Motor neuron (in vitro differentiated cells): ENCODE data around the gene RERE. TPM values are rescaled to one million over a fixed set of nuclear protein-coding genes. Genes with fewer than 3 reads are reported as not detected.

Experiments
- ATAC-seq, 8 experiments: fragments of 200-7000 bp; cut with Tn5 transposase; replicated peaks in 6 of 8; 2 replicates each; pipeline ENCODE4 v1.8.0; 2021; ENCODE audit warnings: mild to moderate bottlenecking in 8 of 8, moderate library complexity in 8 of 8
- H3K27ac ChIP-seq, 2 donors: fragments of 250-450 bp; sonication (Bioruptor Pico); 2 replicates each; pipeline ENCODE4 v1.9.0; 2021; ENCODE audit warnings: antibody characterized with exemption in 2 of 2, mild to moderate bottlenecking in 2 of 2, moderate library complexity in 1 of 2
- H3K4me1 ChIP-seq, 2 donors: fragments of 250-450 bp; sonication (Bioruptor Pico); replicated peaks in 1 of 2; 2 replicates each; pipeline ENCODE4 v1.6.1; 2021; ENCODE audit warnings: antibody characterized with exemption in 2 of 2, mild to moderate bottlenecking in 2 of 2, moderate library complexity in 1 of 2
- H3K4me3 ChIP-seq, 5 donors: fragments of 250-450 bp; sonication (Bioruptor Pico); 2 replicates each; pipeline ENCODE4 v1.9.0; 2021; ENCODE audit warnings: antibody characterized with exemption in 5 of 5, mild to moderate bottlenecking in 5 of 5, moderate library complexity in 4 of 5
- WGBS, 10 experiments: fragments of 450-650 bp; shearing (Covaris generic); methylation state at CpG; one replicate each; pipeline ENCODE4 v1.0.0; 2022; 5-methylcytosine and 5-hydroxymethylcytosine counted together
- in situ Hi-C, 9 experiments: fragments of 400-800 bp; cut with MboI; loops; one replicate each; pipeline ENCODE4 v1.15.0; 2021; ENCODE audit warnings: low sequenced_read_pairs in 9 of 9, low pct_unique_long_range_greater_than_20kb in 2 of 9; ENCODE audit not compliant: unreplicated experiment in 9 of 9
- total RNA-seq, 8 experiments: library from RNA; unstranded; fragments of 300-600 nt; gene quantifications; 2 replicates each; pipeline versions ENCODE4 v1.2.3 to v1.2.4, GENCODE V29; 2022

Gene RERE
- total RNA-seq, 8 experiments from 2014 or later, result 17.8 to 576 (median 111) TPM

DNA sequence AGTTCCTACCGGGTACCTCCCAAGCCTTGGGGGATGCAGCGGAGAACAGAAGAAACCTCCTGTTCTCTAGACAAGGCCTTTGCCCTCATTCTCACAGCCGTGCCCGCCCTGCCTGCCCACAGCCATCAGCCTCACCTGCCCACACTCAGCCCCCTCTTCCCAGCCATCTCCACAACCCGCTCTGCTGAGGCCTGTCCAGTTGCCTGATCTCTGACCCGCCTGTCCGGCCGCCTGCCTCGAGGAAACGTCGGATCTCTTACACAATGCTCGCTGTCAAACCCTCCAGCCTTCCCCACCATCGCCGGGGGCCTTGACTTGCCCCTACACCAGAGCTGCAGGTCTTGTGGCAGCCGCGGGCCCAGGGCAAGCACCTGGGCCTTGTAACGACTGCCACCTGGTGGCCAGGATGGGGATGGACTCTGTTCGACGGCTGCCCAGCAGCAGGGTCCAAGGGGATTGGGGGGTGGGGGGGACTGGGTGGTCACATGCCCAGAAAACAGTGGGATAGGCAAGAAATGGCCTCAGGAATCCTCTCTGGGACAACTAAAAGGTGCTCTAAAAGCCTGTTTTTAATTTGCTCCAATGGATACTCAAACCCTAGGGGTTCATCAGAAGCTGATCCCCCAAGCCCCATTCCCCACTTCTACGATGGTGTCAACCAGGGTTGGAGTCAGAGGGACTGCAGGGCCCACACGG lies 468.5 kb downstream of the RERE start:
- WGBS, 10 experiments, result 8 to 100% (median 50%) methylated on average over 1 to 21 of the region's 21 CpGs; no CpG with 5 or more reads in 3 of the 10 experiments
- Histone ChIP-seq H3K4me3 (no peak overlapping the region), H3K27ac (no peak overlapping the region), H3K4me1 (peaks cover 16 to 20% of the 10 kb centered on the region in 2 donors)
- ATAC-seq, result peak; percentile 58 to 77 (median 62)
- in situ Hi-C loops, result no loop called here

DNA sequence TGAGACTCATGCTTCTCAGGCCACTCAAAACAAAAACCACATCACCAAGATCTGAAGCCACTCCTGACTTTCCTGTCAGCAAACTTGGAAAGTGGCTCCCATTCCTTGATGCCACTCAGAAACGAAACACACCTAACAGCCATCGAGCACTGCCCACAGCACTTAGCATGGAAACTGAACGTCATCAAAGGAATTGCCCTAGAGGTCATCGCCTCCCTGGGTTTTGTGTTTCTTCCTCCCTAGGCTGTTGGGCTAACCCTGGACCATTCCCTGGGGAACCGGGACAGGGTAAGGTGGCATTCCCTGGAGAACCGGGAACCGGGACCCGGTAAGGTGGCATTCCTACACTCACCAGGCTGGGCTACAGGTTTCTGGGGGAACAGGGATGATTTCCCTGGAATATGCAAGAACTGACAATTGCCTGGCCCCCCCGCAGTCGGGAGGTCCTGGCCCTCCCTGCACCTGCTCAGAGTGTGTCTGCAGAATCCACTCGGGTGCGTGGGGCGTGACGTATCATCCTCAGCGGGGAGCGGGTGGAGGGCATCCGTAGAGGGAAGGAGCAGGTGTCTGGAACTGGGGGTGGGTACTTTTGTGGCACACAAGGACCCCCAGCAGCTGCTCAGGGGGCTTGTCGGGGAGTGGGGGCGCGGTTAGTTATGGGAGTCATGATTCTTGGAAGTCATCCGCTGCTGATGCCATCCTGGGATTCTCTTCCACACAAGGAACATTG lies 469.2 kb downstream of the RERE start:
- in situ Hi-C loops, result no loop called here
- ATAC-seq, result peak in 1 of 8 experiments; percentile 7
- Histone ChIP-seq H3K27ac (no peak overlapping the region), H3K4me3 (no peak overlapping the region), H3K4me1 (peaks cover 16 to 20% of the 10 kb centered on the region in 2 donors)
- 60 to 100% (median 77%) methylated on average over 1 to 15 of the region's 21 CpGs; no CpG with 5 or more reads in 4 of the 10 experiments for WGBS, 10 experiments

DNA sequence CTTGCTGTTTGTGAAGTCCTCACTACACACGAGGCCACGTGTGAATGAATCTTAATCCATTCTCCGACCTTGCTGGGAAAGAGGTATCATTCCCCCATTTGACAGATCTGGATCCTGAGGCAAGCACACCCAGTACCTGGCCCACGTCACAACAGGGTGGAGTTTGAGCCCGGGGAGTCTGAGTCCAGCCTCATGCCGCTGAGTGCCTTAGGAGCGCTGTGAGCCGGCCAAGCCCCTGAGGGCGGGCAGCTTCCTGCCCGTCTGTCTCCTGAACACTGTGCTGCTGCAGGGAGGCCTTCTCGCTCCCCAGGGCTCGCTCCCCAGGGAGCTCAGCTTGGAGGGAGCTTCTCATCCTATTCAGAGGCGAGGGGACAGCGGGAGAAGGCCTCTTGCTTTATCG lies 469.8 kb downstream of the RERE start:
- in situ Hi-C loops, result no loop called here
- no peak for ATAC-seq
- Histone ChIP-seq H3K4me1 (peaks cover 19 to 20% of the 10 kb centered on the region in 2 donors), H3K4me3 (no peak overlapping the region), H3K27ac (no peak overlapping the region)
- 80 to 100% (median 92%) methylated on average over 1 to 7 of the region's 15 CpGs; no CpG with 5 or more reads in 5 of the 10 experiments for WGBS, 10 experiments

DNA sequence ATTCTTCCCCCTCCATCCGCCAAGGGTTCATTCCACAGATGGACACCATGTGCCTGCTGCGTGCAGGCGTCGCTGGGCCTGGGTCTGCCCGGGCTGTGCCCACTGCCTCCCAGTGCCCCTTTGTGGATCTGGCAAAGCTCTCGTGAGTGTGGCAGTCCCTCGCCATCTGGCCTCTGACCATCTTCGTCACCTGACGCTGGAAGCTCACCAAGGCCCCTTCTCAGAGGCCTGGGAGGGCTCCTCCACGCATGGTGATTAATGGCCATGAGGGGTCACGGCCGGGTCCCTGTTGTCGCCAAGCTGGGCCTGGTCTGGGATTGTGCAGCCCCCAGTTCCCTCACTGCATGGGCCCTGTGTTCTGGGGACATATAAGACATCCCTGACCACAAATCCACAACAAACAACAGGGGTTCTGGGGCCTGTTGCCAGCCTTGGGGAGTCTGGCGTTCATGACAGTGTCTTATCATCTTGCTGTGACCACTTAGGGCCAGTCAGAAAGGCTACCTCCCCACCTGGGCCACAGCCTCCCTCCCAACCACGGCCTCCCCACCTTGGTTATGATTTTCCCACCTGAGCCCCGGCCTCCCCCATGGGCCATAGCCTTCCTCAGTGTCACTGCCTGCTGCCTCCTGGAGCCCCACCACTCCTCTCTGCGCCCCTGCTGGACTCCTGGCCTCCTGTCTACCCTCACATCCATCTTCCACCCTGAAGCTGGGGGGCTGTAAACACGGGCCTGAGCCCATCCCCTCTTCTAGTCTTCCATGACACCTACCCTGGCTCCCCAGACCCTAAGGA lies 471.6 kb downstream of the RERE start:
- peak in 3 of 8 experiments; percentile 3 to 16 (median 10) for ATAC-seq
- WGBS, 10 experiments, result 60 to 96% (median 80%) methylated on average over 2 to 11 of the region's 18 CpGs; no CpG with 5 or more reads in 4 of the 10 experiments
- Histone ChIP-seq H3K27ac (peak overlapping the region in 1 of 2 donors; percentile 25), H3K4me1 (peaks cover 19 to 20% of the 10 kb centered on the region in 2 donors), H3K4me3 (no peak overlapping the region)
- in situ Hi-C loops, result no loop called here

DNA sequence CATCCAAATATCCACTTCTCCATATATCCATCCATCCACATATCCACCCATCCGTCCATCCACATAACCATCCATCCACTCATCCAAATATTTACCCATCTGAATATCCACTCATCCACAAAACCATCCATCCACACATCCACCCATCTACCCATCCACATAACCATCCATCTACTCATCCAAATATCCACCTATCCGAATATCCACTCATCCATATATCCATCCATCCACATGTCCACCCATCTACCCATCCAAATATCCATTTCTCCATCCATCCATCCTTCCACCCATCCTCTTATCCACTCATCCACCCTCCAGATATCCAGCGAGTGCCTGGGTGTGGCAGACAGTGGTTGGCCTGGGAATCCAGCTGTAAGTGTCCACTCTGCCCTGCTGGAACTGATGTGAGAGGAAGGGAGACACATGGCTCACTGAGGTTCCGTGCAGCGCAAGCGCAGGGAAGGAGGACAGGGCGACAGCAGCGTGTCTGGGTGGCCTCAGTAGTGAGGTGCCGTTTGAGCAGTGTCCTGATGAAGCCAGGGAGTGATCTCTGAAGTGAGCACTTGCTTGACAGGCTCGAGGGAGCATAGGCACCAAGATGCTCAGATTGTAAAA lies 472.4 kb downstream of the RERE start:
- Histone ChIP-seq H3K27ac (peak overlapping the region in 1 of 2 donors; percentile 25), H3K4me1 (peaks cover 19 to 20% of the 10 kb centered on the region in 2 donors), H3K4me3 (no peak overlapping the region)
- no peak for ATAC-seq
- in situ Hi-C loops, result no loop called here
- WGBS, 10 experiments, result 43 to 99% (median 87%) methylated on average over 2 to 10 of the region's 10 CpGs; no CpG with 5 or more reads in 2 of the 10 experiments

DNA sequence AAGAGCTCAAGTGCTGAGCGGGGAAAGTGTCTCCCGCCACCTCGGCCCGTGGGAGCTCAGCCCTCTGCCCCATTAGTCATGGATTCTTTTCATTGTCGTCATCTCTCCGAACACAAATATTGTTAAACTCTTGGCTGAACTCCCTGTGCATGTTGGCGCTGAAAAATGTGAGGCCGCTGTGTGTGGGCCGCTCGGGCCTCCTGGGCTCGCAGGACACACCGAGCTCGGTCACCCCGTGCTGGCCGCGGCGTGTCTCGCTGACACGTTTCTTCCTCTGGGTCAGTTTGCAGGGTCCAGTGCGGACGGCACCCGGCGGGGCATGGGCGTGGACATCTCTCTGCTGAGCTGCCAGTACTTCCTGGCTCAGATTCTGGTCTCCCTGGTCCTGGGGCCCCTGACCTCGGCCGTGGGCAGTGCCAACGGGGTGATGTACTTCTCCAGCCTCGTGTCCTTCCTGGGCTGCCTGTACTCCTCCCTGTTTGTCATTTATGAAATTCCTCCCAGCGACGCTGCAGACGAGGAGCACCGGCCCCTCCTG lies 473.9 kb downstream of the RERE start:
- in situ Hi-C loops, result no loop called here
- ATAC-seq, result peak; percentile 25 to 89 (median 54)
- peaks cover 15% of the 10 kb centered on the region in 2 donors for H3K4me1 ChIP-seq
- 0 to 88% (median 64%) methylated on average over 1 to 25 of the region's 32 CpGs; no CpG with 5 or more reads in 1 of the 10 experiments for WGBS, 10 experiments
- H3K27ac ChIP-seq, result no peak overlapping the region
- H3K4me3 ChIP-seq, result no peak overlapping the region

DNA sequence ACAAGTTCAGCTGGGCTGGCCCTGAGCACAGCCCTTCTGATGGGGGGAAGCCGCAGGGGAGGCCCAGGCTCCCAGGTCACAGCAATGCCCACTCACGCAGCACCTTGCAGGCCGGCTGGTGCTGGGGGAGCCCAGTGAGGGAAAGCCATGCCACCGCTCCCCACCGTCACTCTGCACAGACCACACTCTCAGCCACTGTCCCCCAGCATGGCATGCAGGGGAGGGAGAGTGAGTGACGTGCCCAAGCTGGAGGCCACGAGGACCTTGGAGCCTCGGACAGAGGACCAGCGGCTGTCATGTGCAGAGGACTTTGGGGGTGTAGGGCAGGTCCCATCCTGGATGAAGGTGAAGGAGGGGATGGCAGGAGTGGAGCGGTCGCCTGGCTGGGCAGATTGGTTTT lies 474.4 kb downstream of the RERE start:
- peak in 2 of 8 experiments; percentile 10 to 13 for ATAC-seq
- WGBS, 10 experiments, result 52 to 95% (median 81%) methylated on average over 3 to 8 of the region's 11 CpGs; no CpG with 5 or more reads in 4 of the 10 experiments
- no peak overlapping the region for H3K27ac ChIP-seq
- in situ Hi-C loops, result no loop called here
- peaks cover 12 to 15% of the 10 kb centered on the region in 2 donors for H3K4me1 ChIP-seq
- H3K4me3 ChIP-seq, result no peak overlapping the region

DNA sequence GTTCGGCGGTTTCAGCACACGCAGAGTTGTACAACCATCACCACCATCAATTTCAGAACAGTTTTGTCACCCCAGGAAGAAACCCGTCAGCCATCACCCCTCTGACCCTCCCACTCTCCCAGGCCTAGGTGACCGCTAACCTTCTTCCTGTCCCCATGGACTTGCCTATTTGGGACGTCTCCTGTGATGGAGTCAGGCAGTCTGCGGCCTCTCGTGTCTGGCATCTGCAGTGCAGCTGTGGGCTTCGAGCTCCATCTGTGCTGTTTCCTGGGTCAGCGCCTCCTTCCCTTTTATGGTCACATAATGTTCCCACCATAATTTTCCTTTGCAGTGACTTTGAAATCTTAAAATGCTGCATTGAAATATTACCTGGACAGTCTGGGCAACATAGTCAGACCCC lies 475.1 kb downstream of the RERE start:
- no peak overlapping the region for H3K27ac ChIP-seq
- no peak overlapping the region for H3K4me3 ChIP-seq
- WGBS, 10 experiments, result 77 to 100% (median 94%) methylated on average over 1 to 9 of the region's 10 CpGs; no CpG with 5 or more reads in 4 of the 10 experiments
- ATAC-seq, result no peak
- H3K4me1 ChIP-seq, result peaks cover 7 to 15% of the 10 kb centered on the region in 2 donors
- in situ Hi-C loops, result no loop called here

DNA sequence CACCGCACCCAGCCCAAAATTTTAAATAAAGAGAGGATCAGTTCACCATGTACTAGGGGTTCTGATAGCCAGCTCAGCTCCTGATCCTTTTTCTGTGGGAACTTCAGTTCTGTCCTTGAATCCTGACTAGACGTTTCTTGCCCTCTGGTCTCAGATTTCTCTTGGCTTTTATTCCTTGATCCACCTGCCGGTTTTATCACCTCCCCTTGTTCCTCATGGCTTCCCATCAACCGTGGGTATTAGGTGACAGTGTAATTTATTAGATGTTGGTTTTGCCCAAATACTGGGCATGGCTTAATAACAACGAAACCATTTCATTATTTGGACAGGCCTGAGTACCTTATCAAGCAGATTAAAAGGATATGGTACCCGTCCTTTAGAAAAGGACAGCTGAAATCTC lies 477.0 kb downstream of the RERE start:
- H3K4me3 ChIP-seq, result no peak overlapping the region
- H3K27ac ChIP-seq, result no peak overlapping the region
- no peak for ATAC-seq
- in situ Hi-C loops, result no loop called here
- 67 to 93% (median 81%) methylated on average over 3 to 6 of the region's 6 CpGs; no CpG with 5 or more reads in 4 of the 10 experiments for WGBS, 10 experiments
- peaks cover 2 to 8% of the 10 kb centered on the region in 2 donors for H3K4me1 ChIP-seq

DNA sequence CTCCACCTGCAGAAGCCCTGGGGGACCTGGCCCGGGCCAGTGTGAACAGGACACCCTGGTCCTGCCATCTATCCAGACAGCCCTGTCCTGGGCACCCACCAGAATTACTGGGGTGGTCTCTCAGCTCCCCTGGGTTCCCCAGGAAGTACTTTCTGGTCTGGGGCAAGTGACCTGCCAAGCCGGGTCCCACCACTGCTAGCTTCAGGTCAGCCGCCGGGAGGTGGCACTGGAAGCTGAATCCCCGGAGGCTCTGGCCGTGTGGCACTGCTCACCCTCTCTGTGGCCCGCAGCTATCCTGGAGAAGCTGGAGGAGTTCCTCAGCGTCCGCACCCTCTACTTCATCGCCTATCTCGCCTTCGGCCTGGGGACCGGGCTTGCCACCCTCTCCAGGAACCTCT lies 478.2 kb downstream of the RERE start:
- no peak overlapping the region for H3K4me3 ChIP-seq
- in situ Hi-C loops, result no loop called here
- no peak for ATAC-seq
- no peak overlapping the region for H3K27ac ChIP-seq
- H3K4me1 ChIP-seq, result peaks cover 0 to 3% of the 10 kb centered on the region in 2 donors
- WGBS, 10 experiments, result 73 to 100% (median 97%) methylated on average over 1 to 11 of the region's 13 CpGs; no CpG with 5 or more reads in 6 of the 10 experiments

DNA sequence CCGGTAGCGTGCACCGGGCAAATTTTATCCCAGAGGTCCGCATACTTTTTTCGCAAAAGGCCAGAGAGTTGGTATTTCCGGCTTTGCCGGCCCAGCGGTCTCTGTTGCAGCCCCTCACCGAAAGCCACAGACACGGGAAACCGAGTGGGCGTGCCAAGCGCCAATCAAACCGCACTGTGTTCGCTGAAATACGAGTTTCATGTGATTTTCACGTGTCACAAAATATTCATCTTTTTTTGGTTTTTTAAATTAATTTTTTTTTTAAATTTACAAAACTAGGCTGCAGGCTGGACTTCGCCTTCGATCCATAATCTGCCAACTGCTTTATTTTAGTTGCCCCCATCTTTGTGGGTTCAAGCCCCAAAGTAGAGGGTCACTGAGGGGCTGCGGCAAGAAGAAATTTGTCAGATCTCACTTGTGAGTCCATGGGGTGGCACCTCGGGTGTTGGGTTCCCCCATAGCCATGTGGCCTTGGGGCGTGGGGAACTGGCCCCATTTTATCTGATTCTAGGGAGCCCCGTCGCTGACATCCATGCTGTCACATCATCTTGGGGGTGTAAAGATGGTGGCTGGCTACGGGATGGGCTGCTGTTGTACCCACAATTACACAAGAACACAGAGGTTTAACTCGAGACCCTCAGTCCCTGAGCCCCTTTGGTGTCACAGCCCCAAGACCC lies 478.8 kb downstream of the RERE start:
- peaks cover 0 to 3% of the 10 kb centered on the region in 2 donors for H3K4me1 ChIP-seq
- in situ Hi-C loops, result no loop called here
- no peak overlapping the region for H3K4me3 ChIP-seq
- ATAC-seq, result no peak
- 77 to 95% (median 92%) methylated on average over 2 to 23 of the region's 26 CpGs; no CpG with 5 or more reads in 1 of the 10 experiments for WGBS, 10 experiments
- no peak overlapping the region for H3K27ac ChIP-seq
